RWPE1 (cell line): ENCODE measurements around the gene BTG4.

ENCODE experiments used
- CTCF ChIA-PET: fragments of 350-600 bp; sonication (Branson Sonifier 250); formaldehyde crosslinking; extraction: SDS; loops from one replicate; lab custom pipeline; 2021; lab: Yijun Ruan, JAX
- POLR2A ChIA-PET: fragments of 400-600 bp; formaldehyde crosslinking; extraction: SDS; loops from one replicate; lab custom pipeline; 2020; ENCODE audit warnings: antibody characterized with exemption; ENCODE audit not compliant: low non-redundant PET; lab: Yijun Ruan, JAX
- DNase-seq: peaks from one replicate; pipeline ENCODE4 v3.0.0; 2012; ENCODE audit warnings: low spot score
- H3K27ac ChIP-seq: fragments of 450-650 bp; 2 replicates; pipeline ENCODE4 v1.5.1; 2017
- TF ChIP-seq, protein P1 (sequence below): fragments of 450-650 bp; conservative IDR thresholded peaks from 2 replicates; pipeline ENCODE4 v1.5.1; 2017; ENCODE audit warnings: low read depth, mild to moderate bottlenecking

The BTG4 gene

DNA sequence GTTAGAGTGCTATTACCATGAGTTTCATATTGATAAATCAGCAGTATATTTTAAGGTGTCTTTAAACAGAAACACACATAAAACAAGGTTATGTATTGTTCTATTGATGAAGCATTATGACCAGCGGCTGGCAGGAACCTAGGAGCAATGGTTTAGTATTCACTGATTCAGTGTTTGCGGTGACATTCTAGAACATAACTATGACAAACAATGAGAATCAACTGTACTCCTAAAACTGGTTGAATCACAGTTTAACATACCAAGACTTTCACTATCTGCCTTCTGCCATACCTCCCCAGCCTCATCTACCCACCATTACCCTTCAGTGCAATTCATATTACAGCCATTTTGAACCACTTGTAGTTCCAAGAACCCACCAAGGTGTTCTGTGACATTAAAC, 11.2 kb upstream of the BTG4 start:
- CTCF ChIA-PET: interaction anchor here (0.6 kb wide), 1 partner anchor 228 kb away, joined by 3 read pairs; no protein-coding TSS in a partner anchor
- TF ChIP-seq, protein P1, sequence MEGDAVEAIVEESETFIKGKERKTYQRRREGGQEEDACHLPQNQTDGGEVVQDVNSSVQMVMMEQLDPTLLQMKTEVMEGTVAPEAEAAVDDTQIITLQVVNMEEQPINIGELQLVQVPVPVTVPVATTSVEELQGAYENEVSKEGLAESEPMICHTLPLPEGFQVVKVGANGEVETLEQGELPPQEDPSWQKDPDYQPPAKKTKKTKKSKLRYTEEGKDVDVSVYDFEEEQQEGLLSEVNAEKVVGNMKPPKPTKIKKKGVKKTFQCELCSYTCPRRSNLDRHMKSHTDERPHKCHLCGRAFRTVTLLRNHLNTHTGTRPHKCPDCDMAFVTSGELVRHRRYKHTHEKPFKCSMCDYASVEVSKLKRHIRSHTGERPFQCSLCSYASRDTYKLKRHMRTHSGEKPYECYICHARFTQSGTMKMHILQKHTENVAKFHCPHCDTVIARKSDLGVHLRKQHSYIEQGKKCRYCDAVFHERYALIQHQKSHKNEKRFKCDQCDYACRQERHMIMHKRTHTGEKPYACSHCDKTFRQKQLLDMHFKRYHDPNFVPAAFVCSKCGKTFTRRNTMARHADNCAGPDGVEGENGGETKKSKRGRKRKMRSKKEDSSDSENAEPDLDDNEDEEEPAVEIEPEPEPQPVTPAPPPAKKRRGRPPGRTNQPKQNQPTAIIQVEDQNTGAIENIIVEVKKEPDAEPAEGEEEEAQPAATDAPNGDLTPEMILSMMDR: no peak

DNA sequence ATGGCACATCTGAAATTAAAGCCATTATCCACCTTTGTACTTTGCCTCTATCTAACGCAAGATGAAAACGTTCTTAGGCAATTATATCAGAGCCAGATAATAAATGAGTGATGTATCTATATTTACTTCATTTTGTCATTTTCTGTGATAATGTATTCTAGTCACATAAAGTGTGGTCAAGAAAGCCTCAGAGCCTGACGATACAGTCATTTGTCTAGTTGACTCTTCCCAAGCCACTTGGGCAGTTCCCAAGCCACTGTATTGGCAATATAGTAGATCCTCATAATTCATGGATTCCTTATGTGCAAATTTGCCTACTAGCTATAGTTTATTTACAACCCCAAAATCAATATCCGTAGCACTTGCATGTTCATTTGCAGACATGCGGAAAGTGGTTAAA, 10.2 kb upstream of the BTG4 start:
- H3K27ac ChIP-seq: no peak overlapping the region
- no peak for DNase-seq
- TF ChIP-seq, protein P1: no peak
- CTCF ChIA-PET: no interaction called here
- POLR2A ChIA-PET: no interaction called here

More for the DNA sequence above, 11.2 kb upstream of the BTG4 start:
- no peak overlapping the region for H3K27ac ChIP-seq
- POLR2A ChIA-PET: no interaction called here
- DNase-seq: no peak

DNA sequence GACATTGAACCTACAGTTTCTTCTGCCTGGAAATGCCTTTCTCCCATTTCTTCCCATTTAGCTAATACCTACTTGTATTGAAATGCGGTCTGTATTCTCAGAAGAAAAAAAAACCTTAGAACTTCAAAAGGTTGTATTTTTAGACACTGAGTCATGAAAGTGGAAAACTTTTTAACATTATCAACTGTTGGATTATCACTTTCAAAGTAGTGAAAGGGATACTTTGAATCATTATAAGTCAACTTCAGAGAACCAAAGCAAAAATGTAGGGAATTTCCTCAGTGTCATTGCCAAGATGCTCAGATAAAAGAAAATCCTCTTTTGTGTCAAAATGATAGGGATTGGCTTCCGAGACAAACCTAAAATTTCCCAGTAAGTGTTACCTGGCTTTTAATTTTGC, 8.9 kb upstream of the BTG4 start:
- TF ChIP-seq, protein P1: no peak
- DNase-seq: no peak
- H3K27ac ChIP-seq: no peak overlapping the region
- ChIA-PET POLR2A (no interaction called here), CTCF (interaction anchor here (0.6 kb wide), 1 partner anchor 21 kb away, joined by 3 read pairs; no protein-coding TSS in a partner anchor)

DNA sequence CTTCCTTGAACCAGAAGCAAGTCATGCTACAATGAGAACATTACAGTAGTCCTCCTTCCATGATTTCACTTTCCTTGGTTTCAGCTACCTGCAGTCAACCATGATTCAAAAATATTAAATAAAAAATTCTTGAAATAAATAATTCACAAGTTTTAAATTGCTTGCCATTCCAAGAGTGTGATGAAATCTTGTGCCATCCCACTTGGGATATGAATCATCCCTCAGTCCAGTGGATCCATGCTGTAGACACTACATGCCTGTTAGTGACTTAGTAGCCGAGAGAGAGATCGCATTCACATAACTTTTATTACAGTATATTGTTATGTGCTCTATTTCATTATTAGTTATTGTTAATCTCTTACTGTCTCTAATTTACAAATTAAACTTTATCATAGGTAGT, 8.4 kb upstream of the BTG4 start:
- H3K27ac ChIP-seq: no peak overlapping the region
- POLR2A ChIA-PET: no interaction called here

DNA sequence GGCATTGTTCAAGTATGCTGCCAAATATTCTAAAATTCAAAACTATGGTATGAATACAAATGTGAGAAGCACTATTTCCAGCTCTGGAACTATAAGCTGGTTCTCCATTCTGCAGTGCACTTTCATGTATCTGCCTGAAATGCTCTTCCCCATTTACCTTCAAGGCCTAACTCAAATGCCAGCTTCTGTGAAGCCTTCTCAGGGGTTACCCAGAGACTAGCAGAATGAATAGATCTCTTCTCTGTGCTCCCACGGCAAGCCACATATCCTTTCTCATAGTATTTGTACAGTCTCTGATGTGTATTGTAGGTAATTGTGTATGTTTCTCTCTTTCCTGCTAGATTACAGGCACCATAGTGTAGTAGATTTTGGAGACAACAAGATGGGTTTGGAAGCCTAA, 6.5 kb upstream of the BTG4 start:
- TF ChIP-seq, protein P1: no peak
- ChIA-PET CTCF (no interaction called here), POLR2A (no interaction called here)
- no peak overlapping the region for H3K27ac ChIP-seq
- no peak for DNase-seq

More for the DNA sequence above, 8.4 kb upstream of the BTG4 start:
- TF ChIP-seq, protein P1: no peak
- no peak for DNase-seq
- CTCF ChIA-PET: no interaction called here

DNA sequence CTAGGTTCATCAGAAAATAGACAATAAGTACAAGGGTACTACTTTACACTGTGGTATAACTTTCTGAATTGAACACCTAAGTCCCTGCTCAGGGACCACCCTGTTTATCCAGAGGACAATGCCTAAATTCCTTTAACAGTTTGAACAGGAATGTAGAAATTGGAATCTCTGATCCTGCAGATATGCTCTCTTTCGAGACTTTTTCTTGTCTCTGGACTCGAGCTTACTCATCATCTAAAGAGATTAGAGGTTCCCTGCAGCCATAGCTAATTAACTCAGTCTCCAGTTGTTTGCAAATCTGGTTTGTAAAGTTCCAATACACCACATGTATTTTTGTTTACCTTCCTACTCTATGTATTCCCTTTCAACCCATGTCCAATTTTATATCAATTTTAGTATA, 3.4 kb upstream of the BTG4 start:
- TF ChIP-seq, protein P1: no peak
- no peak for DNase-seq
- POLR2A ChIA-PET: no interaction called here
- CTCF ChIA-PET: interaction anchor here (0.6 kb wide), 1 partner anchor 60 kb away, joined by 3 read pairs; no protein-coding TSS in a partner anchor
- no peak overlapping the region for H3K27ac ChIP-seq
